ENCODE data around the gene CCM2.

Gene CCM2

DNA sequence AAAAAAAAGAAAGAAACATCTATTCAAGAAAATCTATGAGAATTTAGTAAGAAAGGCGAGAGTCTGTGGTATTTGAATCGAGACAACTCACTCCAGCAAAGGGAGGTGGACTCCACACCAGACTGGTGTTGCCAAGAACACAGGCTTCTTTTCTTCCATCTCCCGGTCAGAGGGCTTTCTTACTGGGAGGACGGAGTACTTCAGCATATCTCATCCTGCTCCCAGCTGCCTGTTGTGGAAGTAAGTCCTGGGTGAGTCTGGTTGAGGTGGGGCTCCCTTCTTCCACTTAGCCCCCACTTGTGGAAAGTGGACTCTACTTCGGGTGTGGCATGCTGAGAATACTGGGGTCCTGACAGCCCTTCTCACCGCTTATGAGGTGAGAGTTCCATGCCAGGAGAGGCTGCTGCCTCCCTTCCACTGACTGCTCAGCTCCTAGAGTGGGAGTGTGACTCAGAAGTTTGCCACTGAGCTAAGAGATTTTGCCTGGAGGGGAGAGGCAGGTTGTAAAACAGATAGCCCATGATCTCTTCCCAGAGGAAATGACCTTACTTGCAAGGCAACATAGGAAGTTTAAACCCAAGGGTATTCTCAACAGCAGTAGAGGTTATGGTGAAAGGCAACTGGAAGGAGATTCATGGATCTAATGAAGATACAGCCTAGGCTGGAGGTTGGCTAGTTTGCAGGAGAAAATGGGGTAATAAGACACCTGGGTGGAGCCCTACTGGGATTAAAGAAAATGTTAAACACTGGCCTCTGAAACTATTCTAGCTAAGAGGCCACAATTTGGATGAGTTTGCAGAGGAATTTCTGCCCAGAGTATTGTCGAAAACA, 92.3 kb downstream of the CCM2 start:
- Histone ChIP-seq H3K27ac (ENCODE audit: low read depth, low read length) (no peak overlapping the region), H3K9ac (ENCODE audit: low read length in 5 of 5) (no peak overlapping the region)

DNA sequence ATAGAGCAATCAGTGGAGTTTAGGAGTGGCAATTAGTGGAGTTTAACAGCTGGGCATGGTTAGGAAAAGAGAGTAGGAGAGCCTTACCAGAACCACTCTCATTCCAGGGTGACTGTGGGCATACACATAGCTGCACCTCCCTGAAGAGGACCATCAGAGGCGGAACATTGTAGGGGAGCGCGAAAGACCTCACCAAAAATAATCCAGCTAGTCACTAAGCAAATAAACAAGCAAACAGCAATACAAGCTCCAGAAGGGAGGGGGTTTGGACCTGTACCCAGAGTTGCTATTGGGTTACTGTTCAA, 92.9 kb downstream of the CCM2 start:
- Histone ChIP-seq H3K27ac (ENCODE audit: low read depth, low read length) (no peak overlapping the region), H3K9ac (ENCODE audit: low read length in 5 of 5) (no peak overlapping the region), H3K4me1 (ENCODE audit: control insufficient read depth in 5 of 5, insufficient read depth in 5 of 5, low read length in 5 of 5) (peaks cover 0 to 15% (median 9%) of the 10 kb centered on the region in 5 donors), H3K36me3 (ENCODE audit: control insufficient read depth in 5 of 5, insufficient read depth in 5 of 5, low read length in 5 of 5) (peaks cover 0 to 5% (median 0%) of the 10 kb centered on the region in 5 donors), H3K27me3 (ENCODE audit: control insufficient read depth in 5 of 5, insufficient read depth in 4 of 5, low read length in 5 of 5) (peaks cover 0 to 9% (median 4%) of the 10 kb centered on the region in 5 donors), H3K9me3 (ENCODE audit: control insufficient read depth in 5 of 5, low read length in 5 of 5) (peaks cover 0 to 3% (median 0%) of the 10 kb centered on the region in 5 donors), H3K4me3 (ENCODE audit: low read depth in 1 of 5, low read length in 5 of 5) (no peak overlapping the region)

More for the DNA sequence above, 92.3 kb downstream of the CCM2 start:
- Histone ChIP-seq H3K9me3 (ENCODE audit: control insufficient read depth in 5 of 5, low read length in 5 of 5) (peaks cover 0 to 3% (median 0%) of the 10 kb centered on the region in 5 donors), H3K36me3 (ENCODE audit: control insufficient read depth in 5 of 5, insufficient read depth in 5 of 5, low read length in 5 of 5) (no peaks in the 10 kb centered on the region), H3K4me3 (ENCODE audit: low read depth in 1 of 5, low read length in 5 of 5) (no peak overlapping the region), H3K27me3 (ENCODE audit: control insufficient read depth in 5 of 5, insufficient read depth in 4 of 5, low read length in 5 of 5) (peaks cover 0 to 9% (median 4%) of the 10 kb centered on the region in 5 donors), H3K4me1 (ENCODE audit: control insufficient read depth in 5 of 5, insufficient read depth in 5 of 5, low read length in 5 of 5) (peaks cover 0 to 16% (median 9%) of the 10 kb centered on the region in 5 donors)

DNA sequence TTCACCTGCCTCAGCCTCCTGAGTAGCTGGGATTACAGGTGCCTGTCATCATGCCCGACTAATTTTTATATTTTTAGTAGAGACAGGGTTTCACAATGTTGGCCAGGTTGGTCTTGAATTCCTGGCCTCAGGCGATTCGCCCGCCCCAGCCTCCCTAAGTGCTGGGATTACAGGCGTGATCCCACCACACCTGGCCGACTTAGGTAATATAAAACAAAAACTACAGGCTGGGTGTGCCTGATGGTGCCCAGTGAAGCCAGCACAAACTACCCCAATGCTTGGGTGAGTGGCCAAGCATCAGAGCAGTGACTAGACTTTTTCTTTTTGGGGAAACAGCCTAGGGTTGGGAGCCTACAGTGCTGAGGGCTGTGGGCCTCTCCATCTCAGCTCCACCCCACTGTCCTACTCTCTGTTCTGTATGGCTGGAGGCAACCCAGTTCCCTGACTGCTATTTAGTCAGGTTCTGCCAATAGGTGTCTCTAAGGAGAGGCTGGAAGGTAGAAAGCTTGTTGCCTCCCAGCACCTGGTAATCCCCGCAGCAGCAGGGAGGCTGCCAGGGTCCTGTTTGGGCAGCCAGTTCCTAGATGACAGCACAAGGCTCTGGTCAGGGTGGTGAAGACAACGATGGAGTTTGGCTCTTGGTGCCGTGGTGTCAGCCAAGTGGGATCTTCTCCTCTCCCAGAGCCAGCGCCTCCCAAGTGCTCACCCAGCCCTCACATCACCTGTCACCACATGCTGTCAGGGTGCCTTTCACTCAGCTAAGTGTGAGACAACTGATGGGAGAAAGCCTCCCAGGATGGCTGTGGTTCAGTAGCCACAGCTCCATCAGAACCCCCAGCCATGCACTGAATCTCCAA, 99.2 kb downstream of the CCM2 start:
- Histone ChIP-seq H3K4me1 (ENCODE audit: control insufficient read depth in 5 of 5, insufficient read depth in 5 of 5, low read length in 5 of 5) (no peaks in the 10 kb centered on the region), H3K27ac (ENCODE audit: low read depth, low read length) (no peak overlapping the region), H3K4me3 (ENCODE audit: low read depth in 1 of 5, low read length in 5 of 5) (no peak overlapping the region), H3K27me3 (ENCODE audit: control insufficient read depth in 5 of 5, insufficient read depth in 4 of 5, low read length in 5 of 5) (no peaks in the 10 kb centered on the region), H3K9me3 (ENCODE audit: control insufficient read depth in 5 of 5, low read length in 5 of 5) (peaks cover 0 to 3% (median 0%) of the 10 kb centered on the region in 5 donors), H3K9ac (ENCODE audit: low read length in 5 of 5) (no peak overlapping the region), H3K36me3 (ENCODE audit: control insufficient read depth in 5 of 5, insufficient read depth in 5 of 5, low read length in 5 of 5) (peaks cover 4 to 66% (median 55%) of the 10 kb centered on the region in 5 donors)

DNA sequence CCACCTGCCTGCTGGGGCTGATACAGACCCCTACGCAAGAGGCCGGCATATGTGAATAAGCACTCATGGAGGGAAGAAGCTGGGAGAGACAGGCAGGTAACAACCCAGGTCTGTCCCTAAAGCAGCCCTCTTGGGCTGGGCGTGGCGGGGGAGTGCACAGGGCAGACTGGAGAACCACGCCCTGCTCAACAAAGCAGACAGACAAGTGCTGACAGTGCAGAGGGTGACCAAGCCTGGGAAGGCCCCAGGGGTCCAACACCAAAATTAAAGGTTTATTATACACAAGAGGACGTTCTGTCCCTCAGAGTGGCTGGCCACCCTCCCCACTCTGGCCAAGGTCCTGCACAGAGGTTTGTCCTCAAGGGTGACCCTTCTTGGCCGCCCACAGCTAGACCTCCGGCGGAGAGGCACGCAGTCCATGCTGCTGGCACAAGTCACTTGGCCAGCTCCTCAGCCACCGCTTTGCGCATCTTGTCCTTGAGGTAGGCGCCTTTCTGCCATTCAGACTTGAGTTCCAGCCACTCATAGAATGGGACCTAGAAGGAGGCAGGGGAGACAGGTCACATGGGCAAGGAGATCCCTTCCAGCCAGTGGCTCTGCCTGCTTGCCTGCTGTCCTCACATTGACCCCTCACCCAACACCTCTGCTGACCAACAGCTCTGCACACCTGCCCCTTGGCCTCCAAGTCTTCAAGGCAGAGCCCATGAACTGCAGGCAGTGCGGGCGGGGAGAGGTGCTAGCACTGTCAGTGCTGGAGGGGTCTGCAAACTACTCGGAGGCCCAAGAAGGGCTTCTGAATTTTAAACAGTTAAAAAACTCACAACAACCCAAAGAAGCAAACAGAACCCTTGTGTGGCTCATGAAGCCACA, 100.1 kb downstream of the CCM2 start:
- H3K4me1 ChIP-seq (ENCODE audit: control insufficient read depth in 5 of 5, insufficient read depth in 5 of 5, low read length in 5 of 5) = no peaks in the 10 kb centered on the region
- no peak overlapping the region for H3K4me3 ChIP-seq (ENCODE audit: low read depth in 1 of 5, low read length in 5 of 5)
- H3K27ac ChIP-seq (ENCODE audit: low read depth, low read length) = no peak overlapping the region
- H3K36me3 ChIP-seq (ENCODE audit: control insufficient read depth in 5 of 5, insufficient read depth in 5 of 5, low read length in 5 of 5) = peaks cover 4 to 75% (median 64%) of the 10 kb centered on the region in 5 donors
- no peak overlapping the region for H3K9ac ChIP-seq (ENCODE audit: low read length in 5 of 5)
- no peaks in the 10 kb centered on the region for H3K9me3 ChIP-seq (ENCODE audit: control insufficient read depth in 5 of 5, low read length in 5 of 5)
- H3K27me3 ChIP-seq (ENCODE audit: control insufficient read depth in 5 of 5, insufficient read depth in 4 of 5, low read length in 5 of 5) = no peaks in the 10 kb centered on the region

DNA sequence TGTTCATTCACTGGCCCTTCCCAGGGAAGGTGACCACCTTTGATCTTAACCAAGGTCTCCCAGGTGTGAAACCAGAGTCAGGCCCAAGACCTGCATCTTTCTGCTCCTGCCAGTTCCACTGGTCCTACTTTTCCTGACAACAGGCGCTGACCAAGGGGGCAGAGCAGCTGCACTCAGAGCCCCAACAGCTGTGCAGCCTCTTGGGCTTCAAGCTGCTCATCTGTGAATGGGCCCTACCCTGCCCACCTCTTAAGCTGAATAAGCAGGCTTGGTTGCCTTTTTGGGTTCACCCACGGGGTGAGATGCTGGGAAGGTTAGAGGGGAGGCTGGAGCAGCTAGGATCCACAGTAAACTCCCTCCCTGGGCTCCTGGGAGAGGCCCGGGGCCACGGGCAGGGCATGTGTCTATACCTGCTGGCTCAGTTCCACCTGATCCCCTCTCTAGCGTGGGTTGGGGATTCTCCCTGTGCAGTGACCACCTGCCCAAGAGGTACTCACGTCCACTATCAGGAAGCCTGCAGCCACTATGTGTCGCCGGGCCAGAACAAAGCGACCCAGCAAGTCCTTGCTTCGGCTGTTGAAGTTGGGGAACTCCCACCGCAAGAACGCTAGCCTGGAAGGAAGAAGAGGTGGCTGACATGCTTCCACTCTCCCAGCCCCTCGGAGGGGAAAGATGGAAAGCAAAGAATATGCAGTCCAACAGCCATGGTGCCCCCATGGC, 100.9 kb downstream of the CCM2 start:
- Histone ChIP-seq H3K27me3 (ENCODE audit: control insufficient read depth in 5 of 5, insufficient read depth in 4 of 5, low read length in 5 of 5) (no peaks in the 10 kb centered on the region), H3K4me1 (ENCODE audit: control insufficient read depth in 5 of 5, insufficient read depth in 5 of 5, low read length in 5 of 5) (no peaks in the 10 kb centered on the region), H3K36me3 (ENCODE audit: control insufficient read depth in 5 of 5, insufficient read depth in 5 of 5, low read length in 5 of 5) (peaks cover 4 to 83% (median 72%) of the 10 kb centered on the region in 5 donors), H3K4me3 (ENCODE audit: low read depth in 1 of 5, low read length in 5 of 5) (no peak overlapping the region), H3K27ac (ENCODE audit: low read depth, low read length) (no peak overlapping the region), H3K9ac (ENCODE audit: low read length in 5 of 5) (no peak overlapping the region), H3K9me3 (ENCODE audit: control insufficient read depth in 5 of 5, low read length in 5 of 5) (no peaks in the 10 kb centered on the region)

DNA sequence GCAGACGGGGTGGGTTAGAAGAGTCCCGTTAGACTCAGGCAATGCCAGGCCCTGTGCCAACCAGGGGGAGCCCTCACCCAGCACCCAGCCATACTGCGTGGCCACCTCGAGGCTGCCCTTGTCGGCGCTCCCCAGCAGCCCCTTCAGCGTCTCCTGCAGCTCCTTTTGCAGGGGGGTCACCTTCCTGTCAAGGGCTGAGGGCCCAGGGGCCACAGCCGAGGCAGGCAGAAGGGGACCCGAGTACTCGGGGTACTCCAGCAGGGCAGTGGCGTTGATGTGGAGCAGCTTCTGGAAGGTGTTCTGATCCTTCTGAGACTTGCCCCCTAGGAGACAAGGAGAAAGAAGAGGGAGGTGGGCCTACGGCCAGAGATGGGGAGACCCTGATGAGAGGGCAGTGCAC, 101.7 kb downstream of the CCM2 start:
- Histone ChIP-seq H3K4me1 (ENCODE audit: control insufficient read depth in 5 of 5, insufficient read depth in 5 of 5, low read length in 5 of 5) (peaks cover 0 to 2% (median 0%) of the 10 kb centered on the region in 5 donors), H3K27me3 (ENCODE audit: control insufficient read depth in 5 of 5, insufficient read depth in 4 of 5, low read length in 5 of 5) (no peaks in the 10 kb centered on the region), H3K4me3 (ENCODE audit: low read depth in 1 of 5, low read length in 5 of 5) (no peak overlapping the region), H3K36me3 (ENCODE audit: control insufficient read depth in 5 of 5, insufficient read depth in 5 of 5, low read length in 5 of 5) (peaks cover 4 to 91% (median 81%) of the 10 kb centered on the region in 5 donors), H3K27ac (ENCODE audit: low read depth, low read length) (no peak overlapping the region), H3K9me3 (ENCODE audit: control insufficient read depth in 5 of 5, low read length in 5 of 5) (no peaks in the 10 kb centered on the region), H3K9ac (ENCODE audit: low read length in 5 of 5) (no peak overlapping the region)

DNA sequence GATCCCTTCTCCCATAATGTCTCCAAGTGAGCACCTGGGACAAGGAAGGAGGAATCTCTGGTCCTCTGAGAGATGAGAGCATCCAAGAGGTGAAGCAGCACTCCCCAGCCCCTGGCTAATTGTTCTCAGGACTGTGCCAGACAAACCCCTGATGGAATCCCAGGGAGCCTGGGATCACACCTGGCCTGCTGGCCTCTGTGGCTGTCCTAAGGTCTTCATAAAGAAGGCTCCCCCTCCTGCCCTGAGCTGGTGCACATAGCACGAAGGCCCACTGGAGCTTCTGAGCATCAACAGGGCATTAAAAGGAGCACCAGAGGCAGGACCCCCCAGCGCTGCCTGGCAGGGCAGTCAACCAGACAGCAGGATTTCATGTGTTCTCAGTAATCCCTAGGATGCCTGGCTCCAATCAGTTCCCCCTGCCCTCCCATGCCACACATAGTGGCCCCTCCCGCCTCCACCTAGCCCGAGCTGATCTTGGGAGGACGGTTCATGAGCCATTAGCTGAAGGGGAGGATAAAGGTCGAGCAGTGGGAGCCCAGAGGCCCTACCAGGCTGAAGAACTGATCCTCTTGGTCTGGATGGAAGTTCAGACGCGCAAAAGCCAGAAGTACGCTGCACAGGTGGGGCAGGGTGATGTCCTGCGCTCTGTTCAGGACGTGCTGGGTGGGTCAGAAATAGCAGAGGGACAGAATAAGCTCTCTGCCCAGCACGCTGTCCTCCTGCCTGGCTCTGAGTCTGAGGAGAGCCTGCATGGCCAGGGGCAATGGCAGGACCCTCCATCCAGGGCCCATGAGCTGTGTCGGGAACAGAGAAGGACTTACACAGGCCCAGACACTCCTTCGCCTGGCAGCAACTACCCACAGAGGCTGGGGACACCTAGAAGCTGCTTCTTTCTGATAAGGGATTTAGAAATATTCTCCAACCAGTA, 103.0 kb downstream of the CCM2 start:
- no peaks in the 10 kb centered on the region for H3K27me3 ChIP-seq (ENCODE audit: control insufficient read depth in 5 of 5, insufficient read depth in 4 of 5, low read length in 5 of 5)
- H3K9me3 ChIP-seq (ENCODE audit: control insufficient read depth in 5 of 5, low read length in 5 of 5) = no peaks in the 10 kb centered on the region
- H3K36me3 ChIP-seq (ENCODE audit: control insufficient read depth in 5 of 5, insufficient read depth in 5 of 5, low read length in 5 of 5) = peaks cover 4 to 97% (median 92%) of the 10 kb centered on the region in 5 donors
- H3K4me3 ChIP-seq (ENCODE audit: low read depth in 1 of 5, low read length in 5 of 5) = no peak overlapping the region
- no peak overlapping the region for H3K9ac ChIP-seq (ENCODE audit: low read length in 5 of 5)
- H3K27ac ChIP-seq (ENCODE audit: low read depth, low read length) = no peak overlapping the region
- H3K4me1 ChIP-seq (ENCODE audit: control insufficient read depth in 5 of 5, insufficient read depth in 5 of 5, low read length in 5 of 5) = peaks cover 0 to 13% (median 9%) of the 10 kb centered on the region in 5 donors

DNA sequence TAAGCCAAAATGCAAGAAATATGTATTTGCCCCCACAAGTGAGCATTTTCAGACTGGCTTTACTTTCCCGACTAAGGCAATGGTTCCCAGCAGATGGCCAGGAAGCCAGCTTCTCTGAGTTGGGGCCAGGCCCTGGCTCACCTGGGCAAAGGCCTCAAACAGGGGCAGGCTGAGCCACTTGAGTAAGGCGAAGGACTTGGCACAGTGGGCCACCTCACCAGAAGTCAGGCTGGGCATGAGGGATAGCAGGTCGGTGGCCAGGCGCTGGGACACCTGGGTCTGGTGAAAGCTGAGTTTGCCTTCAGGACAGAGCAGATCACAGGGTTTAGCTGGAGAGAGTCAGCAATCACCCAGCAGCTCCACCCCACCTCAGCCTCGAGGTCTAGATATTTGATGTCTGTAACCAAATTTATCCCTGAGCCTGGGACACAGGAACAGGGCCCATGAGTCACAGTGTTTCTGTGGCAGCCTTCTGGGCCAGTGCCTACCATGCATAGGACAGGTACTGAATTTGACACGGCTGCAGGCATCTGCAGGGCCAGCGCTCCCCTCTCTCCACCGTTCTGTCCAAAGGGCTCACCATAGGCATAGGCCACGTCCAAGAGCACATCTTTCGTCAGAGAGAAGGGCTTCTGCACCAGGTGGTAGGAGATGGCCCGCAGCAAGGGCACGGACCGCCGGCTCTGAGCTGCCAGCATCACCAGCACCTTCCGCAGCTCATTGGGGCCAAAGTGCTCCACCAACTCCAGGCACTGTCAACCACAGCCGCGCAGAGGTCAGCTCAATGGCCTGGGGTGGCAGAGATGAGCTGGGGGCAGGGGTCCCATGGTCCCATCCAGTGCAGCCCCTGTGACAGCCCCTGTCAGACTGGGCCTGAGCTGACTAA, 104.2 kb downstream of the CCM2 start:
- H3K27ac ChIP-seq (ENCODE audit: low read depth, low read length) = no peak overlapping the region
- peaks cover 4 to 100% (median 99%) of the 10 kb centered on the region in 5 donors for H3K36me3 ChIP-seq (ENCODE audit: control insufficient read depth in 5 of 5, insufficient read depth in 5 of 5, low read length in 5 of 5)
- H3K9ac ChIP-seq (ENCODE audit: low read length in 5 of 5) = no peak overlapping the region
- H3K27me3 ChIP-seq (ENCODE audit: control insufficient read depth in 5 of 5, insufficient read depth in 4 of 5, low read length in 5 of 5) = no peaks in the 10 kb centered on the region
- peaks cover 0 to 22% (median 16%) of the 10 kb centered on the region in 5 donors for H3K4me1 ChIP-seq (ENCODE audit: control insufficient read depth in 5 of 5, insufficient read depth in 5 of 5, low read length in 5 of 5)
- no peak overlapping the region for H3K4me3 ChIP-seq (ENCODE audit: low read depth in 1 of 5, low read length in 5 of 5)
- H3K9me3 ChIP-seq (ENCODE audit: control insufficient read depth in 5 of 5, low read length in 5 of 5) = no peaks in the 10 kb centered on the region

All from subcutaneous abdominal adipose tissue (tissue), 5 donors.